Adrenal gland (tissue), 5 donors: ENCODE measurements around the gene FGFR4.

Source experiments
- CTCF ChIP-seq, 6 experiments: fragments of 450-650 bp in 4 of 6; fragments of 200-600 bp in 2 of 6; sonication (generic) in 1 of 6; IDR thresholded peaks; 1 replicate in 5 of 6; 2 replicates in 1 of 6; pipeline versions ENCODE4 v1.5.1 to v1.8.0; 2016 to 2021; ENCODE audit warnings: antibody characterized with exemption in 6 of 6, mild to moderate bottlenecking in 2 of 6, moderate library complexity in 1 of 6
- POLR2A ChIP-seq, 2 donors: fragments of 450-650 bp; IDR thresholded peaks; one replicate each; pipeline ENCODE4 v1.6.1; 2017; ENCODE audit warnings: antibody characterized with exemption in 2 of 2, mild to moderate bottlenecking in 2 of 2, moderate library complexity in 1 of 2
- donor health status: DM: no; HTN: no; CAD: no.

- TF ChIP-seq CTCF (IDR thresholded peaks at IDR 0.05) (no peak), POLR2A (IDR thresholded peaks at IDR 0.05) (no peak)
These were observed 16.1 kb upstream of the FGFR4 start for GRCh38 chr5:177070536-177071191.
